ENCODE results near the gene LRP6.
A peak's percentile ranks its signal among the peaks of the same experiment; 100 is the strongest.
"Not testable (repeated sequence)": the region's sequence is repeated elsewhere in the genome, so short reads cannot be mapped to it uniquely, and the experiment has no call there.

LRP6 gene

GRCh38 chr12:12121061-12121460, 145.8 kb downstream of the LRP6 start:
- DNase-seq, result no peak

DNA sequence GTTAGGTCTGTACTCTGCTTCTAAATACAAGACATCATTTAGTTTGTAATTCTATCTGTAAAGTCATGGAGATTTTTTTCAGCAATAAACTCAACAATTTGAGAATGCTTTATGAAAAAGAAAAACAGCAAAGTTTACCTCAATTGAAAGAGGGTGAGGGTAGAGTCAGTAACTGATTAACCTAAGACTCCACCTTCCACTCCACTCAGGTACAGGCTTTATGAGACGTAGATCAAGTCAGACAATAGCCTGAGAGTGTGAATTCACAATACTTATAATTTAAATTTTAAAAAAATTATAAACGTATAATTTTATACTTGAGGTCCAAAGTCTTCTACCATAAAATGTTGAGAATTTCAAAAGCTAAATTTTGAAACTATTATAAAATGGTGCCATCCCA, 150.2 kb downstream of the LRP6 start:
- no peak for DNase-seq

GRCh38 chr12:12115514-12115913, 151.3 kb downstream of the LRP6 start:
- DNase-seq, result peak in 8 of 51 donors; percentile 2 to 32 (median 11)

DNA sequence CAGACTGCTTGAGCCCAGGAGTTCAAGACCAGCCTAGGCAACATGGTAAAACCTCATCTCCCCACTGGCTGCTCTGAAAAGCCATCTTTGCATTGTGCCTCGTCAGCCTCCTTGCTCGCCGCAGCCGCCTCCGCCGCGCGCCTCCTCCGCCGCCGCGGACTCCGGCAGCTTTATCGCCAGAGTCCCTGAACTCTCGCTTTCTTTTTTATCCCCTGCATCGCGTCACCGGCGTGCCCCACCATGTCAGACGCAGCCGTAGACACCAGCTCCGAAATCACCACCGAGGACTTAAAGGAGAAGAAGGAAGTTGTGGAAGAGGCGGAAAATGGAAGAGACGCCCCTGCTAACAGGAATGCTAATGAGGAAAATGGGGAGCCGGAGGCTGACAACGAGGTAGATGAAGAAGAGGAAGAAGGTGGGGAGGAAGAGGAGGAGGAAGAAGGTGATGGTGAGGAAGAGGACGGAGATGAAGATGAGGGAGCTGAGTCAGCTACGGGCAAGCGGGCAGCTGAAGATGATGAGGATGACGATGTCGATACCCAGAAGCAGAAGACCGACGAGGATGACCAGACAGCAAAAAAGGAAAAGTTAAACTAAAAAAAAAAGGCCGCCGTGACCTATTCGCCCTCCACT, 155.8 kb downstream of the LRP6 start:
- DNase-seq, result not testable (repeated sequence)

- DNase-seq, result no peak
Observed at GRCh38 chr12:12108441-12109058, 158.3 kb downstream of the LRP6 start.

- DNase-seq, result no peak
Observed at GRCh38 chr12:12107678-12108077, 159.2 kb downstream of the LRP6 start.

DNA sequence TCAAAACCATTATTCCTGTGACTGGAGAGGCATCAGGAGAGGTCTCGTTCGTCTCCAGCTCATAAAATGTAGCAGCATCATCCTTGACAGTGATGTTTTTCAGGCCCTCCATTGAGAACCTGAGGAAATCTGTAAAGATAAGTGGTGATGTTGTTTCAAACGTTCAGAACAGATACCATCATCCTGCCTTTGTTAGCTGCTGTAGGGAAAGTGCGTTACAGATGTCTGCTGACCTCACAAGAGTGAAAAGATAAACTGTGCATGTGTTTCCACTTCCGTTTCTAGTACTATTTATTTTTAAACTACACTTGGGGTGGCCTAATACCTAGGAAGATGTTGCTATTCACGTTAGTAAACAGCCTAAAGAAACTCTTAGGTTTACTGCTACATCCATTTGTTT, 167.7 kb downstream of the LRP6 start:
- DNase-seq, result no peak

DNA sequence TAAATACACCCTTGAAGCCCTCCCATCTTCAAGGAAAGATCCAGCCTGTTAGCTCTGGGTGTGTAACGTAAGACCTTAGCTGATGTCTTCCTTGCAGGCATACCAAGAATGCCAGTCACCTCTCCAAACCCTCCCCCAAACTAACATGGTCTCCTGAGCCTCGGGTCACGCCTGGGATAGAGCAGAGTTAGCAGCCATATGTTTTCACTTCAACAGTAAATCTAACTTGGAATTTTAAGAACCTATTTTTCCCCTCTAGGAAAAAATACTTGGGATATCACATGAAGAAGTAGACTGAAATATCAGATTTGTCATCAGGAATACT, 168.2 kb downstream of the LRP6 start:
- DNase-seq, result no peak

DNA sequence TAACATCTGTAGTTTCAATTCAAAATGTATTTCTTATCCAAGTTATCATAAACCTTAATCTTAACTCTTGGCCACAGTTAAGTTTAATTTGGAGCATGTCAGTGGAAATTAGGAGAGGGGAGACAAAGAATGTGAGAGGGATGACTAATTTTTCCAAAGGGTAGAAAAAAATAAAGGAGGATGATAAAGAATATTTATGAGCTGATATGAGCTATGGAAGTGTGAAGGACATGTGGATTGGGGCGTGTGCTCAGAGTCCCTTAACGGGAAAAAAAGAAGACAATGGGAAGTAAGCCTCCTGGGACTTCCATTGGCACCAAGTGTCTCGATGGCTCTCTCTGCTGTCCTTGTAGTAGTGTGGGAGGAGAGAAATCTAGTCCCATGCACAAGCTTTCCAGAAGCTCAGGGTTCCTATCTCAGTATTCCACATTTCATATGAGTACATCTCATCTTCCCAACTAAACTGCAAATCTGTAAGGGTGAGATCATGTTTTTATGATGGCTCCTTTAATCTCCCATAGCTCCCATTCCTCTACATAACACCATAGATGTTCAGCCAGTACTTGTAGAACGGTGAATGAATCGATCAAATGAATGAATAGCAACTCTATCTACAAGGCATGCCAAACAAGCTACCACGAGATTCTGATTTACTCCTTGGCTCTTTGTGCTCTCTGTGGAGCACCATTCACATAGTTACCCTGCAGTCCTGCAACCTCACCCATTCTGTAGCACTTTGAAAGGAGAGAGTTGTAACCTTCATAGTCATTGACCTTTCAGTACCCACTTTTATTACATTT, 168.8 kb downstream of the LRP6 start:
- no peak for DNase-seq

- DNase-seq, result no peak
Observed at GRCh38 chr12:12095021-12095420, 171.8 kb downstream of the LRP6 start.

DNA sequence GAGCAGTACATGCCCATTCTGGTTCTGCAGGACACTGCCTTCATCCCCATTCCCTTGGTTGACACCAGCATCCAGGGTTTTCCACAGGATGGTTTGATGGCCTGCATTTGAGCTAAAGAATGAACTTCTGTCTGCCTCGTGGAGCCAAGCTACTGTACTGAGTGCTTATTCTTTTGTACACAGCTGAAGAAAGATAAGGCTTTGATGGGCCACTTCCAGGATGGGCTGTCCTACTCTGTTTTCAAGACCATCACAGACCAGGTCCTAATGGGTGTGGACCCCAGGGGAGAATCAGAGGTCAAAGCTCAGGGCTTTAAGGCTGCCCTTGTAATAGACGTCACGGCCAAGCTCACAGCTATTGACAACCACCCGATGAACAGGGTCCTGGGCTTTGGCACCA, 172.4 kb downstream of the LRP6 start:
- no peak for DNase-seq

- DNase-seq, result no peak
Observed at GRCh38 chr12:12091977-12092663, 174.7 kb downstream of the LRP6 start.

- no peak for DNase-seq
Observed at GRCh38 chr12:12091071-12091470, 175.8 kb downstream of the LRP6 start.

DNA sequence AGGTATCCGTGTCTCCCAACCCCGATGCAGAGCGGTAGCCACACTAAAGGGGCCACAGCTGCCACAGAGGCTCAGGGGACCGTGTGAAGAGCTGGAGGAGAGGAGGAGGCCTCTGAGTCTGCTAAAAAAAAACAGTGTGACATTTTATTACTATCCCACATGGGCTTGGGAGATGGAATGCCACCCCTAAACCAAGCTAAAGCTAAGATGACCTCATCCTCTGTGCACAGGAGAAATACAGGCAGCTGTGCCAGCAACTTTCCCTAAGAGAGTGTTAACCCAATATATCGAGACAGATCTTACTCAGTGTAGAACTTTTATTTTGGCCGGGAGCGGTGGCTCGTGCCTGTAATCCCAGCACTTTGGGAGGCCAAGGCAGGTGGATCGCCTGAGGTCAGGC, 178.1 kb downstream of the LRP6 start:
- DNase-seq, result no peak

DNA sequence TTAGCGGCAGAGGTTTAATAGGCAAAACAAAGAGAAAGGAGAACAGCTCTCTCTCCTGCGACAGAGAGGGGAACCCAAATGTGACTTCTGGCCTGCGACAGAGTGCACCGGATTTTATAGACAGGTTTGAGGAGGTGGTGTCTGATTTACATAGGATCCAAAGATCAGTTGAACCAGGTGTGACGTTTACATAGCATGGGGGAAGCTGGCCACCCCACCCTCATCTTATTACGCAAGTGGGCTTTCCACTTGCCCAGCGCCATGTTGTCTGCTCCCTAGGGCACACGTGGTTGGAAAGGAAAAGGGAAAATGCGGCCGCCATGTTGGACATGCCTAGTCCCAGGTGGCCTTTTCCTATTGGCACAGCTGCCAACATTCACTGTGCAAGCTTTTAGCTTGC, 178.7 kb downstream of the LRP6 start:
- no peak for DNase-seq

- DNase-seq, result no peak
Observed at GRCh38 chr12:12087693-12088034, 179.2 kb downstream of the LRP6 start.

DNA sequence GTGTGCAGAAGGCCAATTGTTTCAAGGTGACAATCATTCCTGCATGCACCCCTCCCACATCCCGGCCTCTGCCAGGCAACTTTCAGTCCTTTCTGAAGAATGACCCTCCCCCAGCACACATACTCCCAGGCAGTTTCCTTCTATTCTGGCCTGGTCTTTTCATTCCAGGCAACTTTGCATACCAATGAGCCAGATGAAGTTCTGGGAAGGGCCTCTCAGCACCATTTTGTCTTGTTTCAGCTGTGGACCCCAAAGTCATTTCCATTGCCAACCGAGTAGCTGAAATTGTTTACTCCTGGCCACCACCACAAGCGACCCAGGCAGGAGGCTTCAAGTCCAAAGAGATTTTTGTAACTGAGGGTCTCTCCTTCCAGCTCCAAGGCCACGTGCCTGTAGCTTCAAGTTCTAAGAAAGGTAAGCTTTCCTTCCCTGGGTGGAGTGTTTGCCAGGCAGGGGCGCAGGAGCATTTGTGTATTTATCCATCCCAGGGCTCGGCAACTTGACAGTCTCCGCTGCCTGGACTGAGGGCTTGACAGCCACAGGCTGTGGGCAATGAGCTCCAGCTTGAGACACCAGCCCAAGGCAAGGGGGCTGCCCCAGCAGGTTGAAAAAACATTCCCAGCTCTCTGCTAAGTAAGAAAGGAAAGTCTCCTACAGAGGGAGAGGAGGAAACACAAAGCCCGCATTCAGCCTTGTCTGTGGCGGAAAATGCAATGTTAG, 179.7 kb downstream of the LRP6 start:
- no peak for DNase-seq

DNA sequence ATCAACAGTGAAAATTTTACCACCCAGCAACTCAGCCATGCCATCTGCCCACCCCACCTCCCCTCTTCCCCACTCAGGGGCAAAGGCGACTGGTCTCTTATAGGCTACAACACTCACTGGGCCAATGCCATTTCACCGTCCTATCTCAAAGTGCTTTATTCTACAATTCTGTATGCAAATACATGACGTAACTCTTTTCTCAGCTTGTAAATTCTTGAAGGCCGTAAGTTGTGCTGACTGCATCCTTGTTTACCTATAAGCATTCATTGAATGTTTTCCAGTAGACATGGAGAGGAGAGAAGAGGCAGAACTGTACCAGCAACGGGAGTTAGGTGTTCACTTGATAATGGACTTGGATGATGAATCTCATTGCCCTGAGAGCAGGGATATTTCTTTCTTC, 180.5 kb downstream of the LRP6 start:
- DNase-seq, result no peak

- DNase-seq, result no peak
Observed at GRCh38 chr12:12083688-12084087, 183.2 kb downstream of the LRP6 start.

DNA sequence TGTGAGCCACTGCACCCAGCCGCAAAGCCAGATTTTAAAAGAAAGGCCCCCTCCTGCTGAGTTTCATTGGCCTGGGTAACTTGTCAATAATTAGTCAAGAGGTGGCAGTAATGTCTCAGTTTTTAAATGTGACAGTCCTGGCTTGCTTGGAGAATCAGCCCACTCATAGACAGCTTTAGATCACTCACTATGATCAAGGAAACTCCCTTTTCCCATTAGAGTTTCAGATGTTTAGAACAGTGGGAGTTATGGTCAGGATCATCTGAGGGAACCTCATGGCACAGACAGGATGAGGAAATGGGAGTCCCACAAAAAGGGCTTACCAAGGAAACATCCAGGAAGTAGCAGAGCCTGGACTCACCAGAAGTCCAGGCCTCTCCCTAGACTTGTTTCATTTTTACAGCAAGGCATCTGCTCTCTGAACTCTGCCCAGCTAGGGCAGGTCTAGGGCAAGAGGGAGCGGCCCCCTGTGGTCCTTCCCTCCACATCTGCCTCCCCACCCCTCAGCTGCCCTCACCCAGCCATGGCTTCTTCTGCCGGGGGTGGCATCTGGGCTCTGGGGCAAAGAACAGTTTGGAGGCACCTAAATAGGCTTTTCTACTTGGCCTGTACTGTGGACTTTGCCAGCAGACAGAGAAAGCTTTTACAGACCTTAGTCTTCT, 184.9 kb downstream of the LRP6 start:
- peak in 3 of 51 donors; percentile 5 to 40 (median 39) for DNase-seq

DNA sequence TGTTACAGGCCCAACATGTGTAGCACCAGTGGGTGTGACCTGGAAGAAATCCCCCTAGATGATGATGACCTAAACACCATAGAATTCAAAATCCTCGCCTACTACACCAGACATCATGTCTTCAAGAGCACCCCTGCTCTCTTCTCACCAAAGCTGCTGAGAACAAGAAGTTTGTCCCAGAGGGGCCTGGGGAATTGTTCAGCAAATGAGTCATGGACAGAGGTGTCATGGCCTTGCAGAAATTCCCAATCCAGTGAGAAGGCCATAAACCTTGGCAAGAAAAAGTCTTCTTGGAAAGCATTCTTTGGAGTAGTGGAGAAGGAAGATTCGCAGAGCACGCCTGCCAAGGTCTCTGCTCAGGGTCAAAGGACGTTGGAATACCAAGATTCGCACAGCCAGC, 187.6 kb downstream of the LRP6 start:
- no peak for DNase-seq

All from hypothalamus (tissue), 51 donors.